HG02588 (cell line): ENCODE data around the gene STPG2.

Experiments used
- ATAC-seq: cut with Tn5 transposase; IDR thresholded peaks from one replicate; pipeline ENCODE4 v1.9.1; 2021; ENCODE audit warnings: mild to moderate bottlenecking, moderate library complexity; ENCODE audit not compliant: unreplicated experiment

The STPG2 gene

DNA sequence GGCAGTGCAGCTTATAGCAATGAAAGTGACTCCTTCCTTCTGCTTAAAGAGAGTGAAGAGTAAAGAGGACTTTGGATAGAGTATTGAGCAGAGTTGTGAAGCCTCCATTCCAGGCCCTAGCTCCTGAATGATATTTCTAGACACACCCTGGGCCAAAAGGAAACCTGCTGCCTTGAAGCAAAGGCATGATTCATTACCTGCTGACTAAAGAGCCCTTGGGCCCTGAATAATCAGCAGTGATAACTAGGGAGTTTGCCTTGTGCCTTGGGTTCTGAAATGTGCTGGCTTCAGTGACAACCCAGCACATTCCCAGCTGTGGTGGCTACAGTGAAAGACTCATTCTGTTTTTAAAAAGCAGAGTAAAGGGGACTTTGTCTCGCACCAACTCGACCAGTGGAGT is 49.2 kb downstream of the STPG2 start:
- no peak for ATAC-seq

DNA sequence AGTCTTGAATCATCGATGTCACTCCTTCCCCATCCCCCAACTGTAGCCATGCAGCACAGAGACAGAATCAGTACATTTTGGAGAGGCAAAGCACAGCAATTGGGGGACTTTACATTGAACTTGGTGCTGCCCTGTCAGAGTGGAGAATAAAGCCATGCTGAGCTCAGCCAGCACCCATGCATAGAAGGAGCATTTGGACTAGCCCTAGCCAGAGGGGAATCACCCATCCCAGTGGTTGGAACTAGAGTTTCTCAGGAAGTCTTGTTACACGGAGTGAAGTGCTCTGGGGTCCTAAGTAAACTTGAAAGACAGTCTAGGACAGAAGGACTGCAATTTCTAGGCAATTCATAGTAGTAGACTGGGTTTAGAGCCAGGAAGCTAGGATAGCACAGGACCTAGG is 49.6 kb downstream of the STPG2 start:
- no peak for ATAC-seq

DNA sequence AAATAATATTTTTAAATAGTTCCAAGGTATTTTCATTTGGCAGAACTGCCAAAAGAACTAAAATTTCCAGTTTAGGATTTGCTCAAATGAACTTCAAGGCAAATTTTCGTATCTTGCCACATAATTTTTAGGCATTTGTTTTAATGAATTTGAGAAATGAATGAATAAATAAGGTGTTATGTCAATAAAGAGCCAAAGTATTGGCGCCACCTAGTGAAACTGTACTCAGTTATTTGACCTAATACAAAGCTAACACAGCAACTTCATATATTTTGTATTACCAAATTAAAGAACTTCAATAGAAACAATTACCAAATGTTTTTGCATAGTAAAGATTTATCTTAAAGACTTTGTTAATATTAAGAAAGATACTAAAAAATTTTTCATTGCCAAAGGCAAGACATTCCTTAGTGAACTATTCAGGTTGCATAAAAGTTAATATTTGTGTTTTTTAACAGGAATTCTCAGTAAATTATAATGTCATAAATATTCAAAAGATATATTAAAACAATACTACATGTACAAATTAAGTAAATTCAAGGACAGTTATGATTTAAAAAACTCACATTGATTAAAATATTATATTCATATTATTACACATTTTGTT is 50.3 kb downstream of the STPG2 start:
- no peak for ATAC-seq

DNA sequence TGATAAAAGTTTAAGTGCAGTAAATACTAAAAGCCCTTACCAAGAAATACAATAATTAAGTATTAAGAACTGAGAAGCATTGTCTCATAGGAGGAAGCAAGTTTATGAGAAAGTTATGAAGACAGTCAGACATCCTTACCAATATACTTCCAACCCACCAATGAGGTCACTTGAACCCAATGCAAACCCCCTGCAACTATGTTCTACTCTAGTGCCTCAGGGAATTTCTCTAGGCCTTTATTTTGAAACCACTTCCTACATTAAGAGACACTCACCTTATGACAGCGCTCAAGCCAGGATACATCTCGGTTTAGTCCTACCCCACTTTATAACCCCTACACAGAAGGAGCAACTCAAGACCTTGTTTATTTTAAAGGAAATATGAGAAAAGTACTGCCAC is 61.3 kb downstream of the STPG2 start:
- no peak for ATAC-seq

DNA sequence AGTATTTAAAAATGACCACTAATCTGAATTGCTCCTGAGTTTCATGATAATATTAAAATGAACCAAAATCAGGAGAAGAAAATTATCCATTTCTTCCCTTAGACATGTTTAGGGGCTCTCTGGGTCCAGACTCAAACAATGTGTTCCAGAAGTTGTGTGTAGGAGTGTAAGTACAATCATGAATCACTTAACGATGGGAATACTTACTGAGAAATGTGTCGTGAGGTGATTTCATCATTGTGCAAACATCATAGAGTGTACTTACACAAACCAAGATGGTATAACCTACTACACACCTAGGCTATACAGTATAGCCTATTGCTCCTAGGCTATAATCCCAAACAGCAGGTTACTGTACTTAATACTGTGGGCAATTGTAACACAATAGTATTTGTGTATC is 74.8 kb downstream of the STPG2 start:
- no peak for ATAC-seq

DNA sequence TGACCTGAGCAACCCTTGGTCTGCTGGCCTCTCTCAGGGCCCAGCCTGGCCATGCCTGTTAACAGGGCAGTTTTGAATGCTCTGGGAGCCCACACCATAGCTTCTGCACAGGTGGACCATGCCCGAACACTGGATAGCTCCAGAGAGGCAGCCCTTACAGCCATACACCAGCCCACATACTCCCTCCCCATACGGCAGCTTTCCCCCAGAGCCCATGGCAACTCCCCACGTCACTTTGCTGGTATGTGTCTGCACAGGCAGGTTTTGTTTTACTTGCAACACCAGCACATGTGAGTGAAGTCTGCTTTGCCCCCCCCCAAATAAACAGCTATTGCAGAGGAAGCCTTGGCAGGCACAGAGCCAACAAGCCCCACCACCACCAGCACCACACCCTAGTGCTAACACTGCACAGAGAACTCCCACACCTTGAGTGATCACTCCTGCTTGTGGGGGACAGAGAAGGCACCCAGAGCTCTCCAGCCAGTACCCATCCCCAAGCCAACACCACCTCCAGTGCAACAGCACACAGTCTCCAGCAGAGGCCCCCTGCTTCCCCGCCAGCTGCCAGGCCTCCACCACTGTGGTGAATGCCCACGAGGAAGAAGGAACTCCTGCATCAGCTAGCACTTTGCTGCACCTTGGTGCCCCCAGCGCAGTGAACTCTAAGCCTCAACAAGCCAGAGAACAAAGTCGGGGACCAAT is 87.3 kb downstream of the STPG2 start:
- no peak for ATAC-seq

DNA sequence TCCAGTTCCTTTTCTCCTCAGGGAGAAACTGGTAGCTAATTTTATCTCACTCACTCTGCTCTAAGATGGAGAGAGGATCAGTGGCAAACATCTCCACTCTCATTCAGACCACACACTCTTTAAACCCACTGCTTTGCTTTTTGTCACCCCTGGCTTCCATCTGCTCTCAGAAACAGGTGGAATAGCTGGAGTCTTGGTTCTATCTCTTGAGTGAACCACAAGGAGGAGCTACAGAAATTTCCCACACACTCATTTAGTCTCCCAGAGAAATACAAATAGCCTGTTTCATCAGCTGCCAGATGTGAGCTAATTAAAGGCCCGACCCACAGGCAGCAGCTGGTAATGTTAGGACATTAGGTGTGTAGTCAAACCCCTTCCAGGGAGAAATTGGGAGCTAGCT is 96.6 kb downstream of the STPG2 start:
- no peak for ATAC-seq

DNA sequence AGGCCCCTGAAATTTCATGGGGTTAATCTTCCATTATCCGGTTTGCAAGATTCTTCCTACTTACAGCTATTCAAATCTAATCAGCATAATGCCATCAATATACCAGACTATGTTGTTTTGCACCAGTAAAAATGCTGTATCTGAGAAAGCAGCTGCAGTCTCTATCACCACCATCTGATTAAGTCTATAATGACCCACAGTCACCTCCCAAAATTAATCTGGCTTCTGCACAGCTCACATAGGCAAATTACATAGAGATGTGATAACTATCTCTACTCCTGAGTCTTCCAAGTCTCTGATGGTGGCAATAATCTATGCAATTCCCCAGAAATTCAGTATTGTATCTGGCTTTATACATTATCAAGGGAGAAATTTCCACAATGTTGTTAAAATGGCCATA is 113.2 kb downstream of the STPG2 start:
- ATAC-seq, result no peak

DNA sequence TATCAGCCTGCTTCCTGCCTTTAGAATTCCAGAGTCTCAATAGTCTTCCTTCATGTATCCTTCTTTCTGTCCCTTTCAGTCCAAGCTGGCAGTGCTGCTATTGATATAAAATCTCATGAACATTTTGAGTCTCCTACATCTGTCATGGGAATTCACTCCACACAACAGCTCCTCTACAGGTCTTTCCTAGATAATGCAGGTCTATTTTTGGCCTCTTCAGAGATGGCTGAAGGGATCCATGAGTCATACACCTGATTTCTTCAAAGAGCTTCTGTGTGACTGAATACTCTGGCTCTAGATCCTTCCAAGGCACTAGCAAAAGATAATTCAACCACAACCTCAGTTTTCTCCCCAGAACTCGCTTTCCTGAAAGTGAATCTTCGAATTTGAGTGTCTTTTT is 115.4 kb downstream of the STPG2 start:
- no peak for ATAC-seq

DNA sequence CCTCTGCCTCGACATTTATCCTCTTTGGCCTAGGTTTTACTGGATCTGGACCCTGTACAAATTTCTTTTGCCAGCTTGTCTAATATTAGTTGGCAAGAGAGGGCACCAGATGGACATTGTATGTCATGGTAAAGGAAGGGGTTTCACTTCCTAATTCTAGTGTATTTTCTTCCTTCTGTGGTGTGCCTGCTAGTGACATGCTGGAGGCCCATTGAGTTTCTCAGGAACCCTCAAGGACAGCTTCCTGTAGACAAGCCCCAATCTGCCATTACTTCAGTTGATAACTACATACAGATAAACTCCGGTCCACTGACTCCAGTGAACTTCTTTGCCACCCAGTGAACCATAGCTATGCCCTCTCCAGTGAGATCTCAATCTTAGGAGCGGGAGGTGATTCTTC is 116.9 kb downstream of the STPG2 start:
- no peak for ATAC-seq

DNA sequence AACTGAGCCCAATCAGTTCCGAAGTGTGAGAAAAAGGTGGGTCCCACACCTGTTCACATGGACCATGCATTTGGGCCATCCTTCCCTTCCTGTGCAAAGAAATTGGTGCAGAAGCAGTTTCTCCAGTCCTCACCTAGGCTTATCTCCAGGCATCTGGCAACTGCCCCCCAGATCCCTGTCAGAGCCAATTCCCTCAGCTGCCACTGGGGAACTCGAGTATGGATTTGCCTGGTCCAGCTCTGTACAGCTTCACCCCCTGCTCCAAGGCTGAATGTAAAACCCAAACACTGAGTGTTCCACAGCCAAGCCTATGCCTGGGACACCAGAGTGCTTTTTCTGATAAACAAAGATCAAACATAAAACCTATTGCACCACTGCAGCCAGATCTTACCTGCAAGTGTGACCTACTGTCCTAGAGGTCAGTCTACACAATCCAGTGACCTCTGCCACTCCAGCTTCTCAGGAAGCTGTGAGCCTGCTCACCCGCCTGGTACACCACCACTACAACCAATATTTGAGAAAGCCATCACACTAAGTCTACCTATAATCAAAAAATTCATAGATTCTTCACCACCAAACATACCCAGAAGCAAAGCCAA is 136.4 kb downstream of the STPG2 start:
- no peak for ATAC-seq

DNA sequence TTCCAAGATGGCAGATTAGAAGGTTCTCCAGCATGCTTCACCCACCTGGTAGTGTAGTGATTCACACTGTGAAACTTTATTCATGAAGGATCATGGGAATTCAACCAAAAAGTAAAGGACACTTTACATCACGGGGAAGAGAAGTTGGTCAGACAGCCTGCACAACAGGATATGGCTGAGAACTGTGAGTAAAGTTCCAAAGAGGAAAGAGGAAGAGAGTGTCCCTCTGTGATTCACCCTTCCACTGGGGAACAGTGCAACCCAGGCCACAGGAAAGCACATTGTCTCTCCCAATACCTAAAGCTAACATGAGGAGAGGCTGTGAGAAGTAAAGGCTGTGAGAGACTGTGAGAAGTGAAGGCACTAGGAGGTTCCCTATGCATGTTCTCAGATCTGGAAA is 137.2 kb downstream of the STPG2 start:
- ATAC-seq, result no peak

DNA sequence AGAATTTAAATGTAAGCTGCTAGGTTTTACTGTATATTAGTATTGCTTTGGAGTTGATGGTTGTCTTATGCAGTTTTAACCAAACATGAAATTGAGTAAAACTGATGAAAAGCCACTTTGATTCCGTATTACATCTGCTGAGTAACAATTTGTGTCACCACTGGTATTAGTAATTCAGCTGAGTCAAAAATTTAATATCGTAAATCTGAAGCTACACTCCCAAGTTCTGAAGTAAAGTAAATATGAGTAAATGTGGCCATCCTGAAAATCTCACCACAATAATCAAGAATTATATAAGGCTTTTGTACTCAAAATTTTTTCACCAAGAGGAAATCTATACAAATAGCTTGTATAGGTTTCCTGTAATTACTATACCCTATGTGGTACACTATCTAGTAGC is 142.3 kb downstream of the STPG2 start:
- no peak for ATAC-seq

DNA sequence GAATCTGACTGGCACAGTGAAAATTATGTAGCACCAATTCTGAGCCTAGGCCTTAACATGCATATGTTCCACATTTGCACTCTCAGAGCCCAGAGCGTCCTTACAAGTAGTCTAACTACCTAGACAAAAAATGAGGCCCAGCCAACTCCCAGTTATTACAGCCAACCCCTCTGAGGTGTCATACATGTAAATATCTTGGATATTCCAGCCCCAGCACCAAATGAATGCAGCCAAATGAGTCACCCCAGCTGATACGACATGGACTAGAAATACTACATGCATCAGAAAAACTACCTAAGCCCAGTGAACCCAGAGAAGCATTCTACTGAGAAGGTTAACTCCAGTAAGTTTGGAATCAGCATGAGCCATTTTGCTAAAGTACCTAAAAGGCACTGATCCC is 145.1 kb downstream of the STPG2 start:
- no peak for ATAC-seq

DNA sequence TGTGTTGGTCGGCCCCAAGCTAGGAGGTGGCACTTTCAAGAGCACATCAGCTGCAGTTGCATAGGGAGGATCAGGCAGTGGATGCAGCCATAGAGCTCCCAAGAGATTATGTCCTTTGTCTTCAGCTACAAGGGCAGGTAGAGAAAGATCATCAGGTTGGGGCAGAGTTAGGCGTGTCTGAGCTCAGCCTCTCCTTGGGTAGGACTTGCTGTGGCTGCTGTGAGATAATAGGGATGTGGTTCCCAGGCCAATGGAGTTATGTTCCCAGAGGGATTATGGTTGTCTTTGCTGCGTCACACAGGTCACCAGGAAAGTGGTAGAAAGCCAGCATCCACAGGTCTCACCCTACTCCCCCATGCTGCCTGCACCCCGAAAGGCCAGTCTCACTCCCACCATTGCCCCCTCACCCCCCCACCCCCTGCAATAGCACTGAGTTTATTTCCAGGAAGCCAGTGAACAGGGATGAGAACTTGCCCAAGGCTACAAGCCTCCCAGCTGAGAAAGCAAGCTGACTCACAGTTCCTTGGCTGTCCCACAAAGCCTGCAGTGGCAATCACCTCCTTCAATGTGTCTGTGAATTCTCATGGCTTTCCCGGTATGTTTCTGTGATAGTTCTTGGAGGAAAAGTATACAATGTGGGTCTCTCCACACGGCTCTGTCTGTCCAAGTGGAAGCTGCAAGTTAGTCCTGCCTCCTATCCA is 148.4 kb downstream of the STPG2 start:
- no peak for ATAC-seq

DNA sequence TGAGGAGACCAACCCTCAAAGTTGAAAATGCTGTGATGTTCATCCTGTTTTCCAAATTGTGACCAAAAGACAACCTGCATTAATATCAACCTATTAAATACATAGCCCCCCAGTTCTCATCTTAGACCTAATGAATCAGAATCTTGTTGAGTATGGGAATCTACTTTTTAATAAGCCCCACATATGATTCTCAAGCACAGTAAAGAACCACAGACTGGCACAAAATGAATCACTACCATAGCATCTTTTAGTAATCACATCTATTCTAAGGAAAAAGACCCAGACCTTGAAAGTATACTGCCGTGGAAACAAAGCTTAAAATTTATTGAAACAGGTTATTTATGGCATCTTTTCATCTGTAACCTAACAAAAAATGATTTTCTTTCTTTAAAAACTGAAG is 152.9 kb downstream of the STPG2 start:
- no peak for ATAC-seq

DNA sequence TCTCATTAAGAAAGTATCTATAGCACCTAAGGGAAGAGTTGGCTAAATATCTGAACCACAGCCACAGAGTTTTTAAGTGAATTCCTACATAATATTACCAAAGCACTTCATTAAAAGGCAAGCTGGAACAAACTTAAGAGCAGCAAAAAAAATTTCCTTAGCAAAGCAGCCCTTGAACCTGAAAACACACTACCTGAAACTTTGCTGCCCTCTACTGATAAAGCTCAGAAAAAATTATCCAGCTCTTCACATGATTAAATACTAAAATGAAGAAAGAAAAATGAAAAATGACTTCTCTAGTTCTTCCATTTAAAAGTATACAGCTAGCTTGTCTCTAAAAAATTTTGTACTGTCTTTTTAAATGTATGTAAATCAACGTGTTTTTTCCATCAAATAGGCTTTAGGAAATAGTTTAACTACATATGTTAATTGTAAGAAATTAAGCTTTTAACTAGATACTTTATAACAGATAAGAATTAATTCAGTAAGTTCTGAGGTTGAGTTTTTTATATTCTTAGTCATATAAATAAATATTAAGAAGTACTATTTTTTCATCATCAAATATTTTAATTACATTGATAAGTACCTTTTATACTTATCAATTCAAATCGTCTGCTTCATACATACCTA is 156.1 kb downstream of the STPG2 start:
- no peak for ATAC-seq

DNA sequence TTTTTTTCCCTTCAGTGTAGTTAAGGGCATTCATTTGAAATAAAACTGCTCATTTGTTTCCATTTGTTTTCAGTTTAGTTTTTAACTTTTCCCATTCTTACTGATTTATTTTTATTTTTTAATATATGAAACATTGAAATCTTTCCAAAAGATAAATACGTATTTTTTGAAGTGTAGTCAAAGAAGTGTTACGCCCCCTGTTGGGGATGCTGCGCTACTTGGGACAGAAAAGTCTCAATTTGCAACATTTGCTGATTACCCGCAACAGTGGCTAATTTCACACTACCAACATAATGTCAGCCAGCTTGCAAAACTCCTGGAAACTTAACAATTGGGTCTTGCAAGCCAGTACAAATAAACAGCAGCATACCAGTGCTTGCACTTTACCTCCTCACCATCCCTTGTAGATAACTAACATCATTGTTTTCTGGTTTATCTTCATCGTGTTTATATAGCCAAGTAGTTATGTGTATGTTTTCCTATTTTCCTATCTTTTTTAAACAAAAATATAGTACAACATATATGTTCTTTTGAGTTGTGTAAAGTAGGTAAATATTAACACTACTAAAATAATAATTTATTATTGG is 158.6 kb downstream of the STPG2 start:
- no peak for ATAC-seq

DNA sequence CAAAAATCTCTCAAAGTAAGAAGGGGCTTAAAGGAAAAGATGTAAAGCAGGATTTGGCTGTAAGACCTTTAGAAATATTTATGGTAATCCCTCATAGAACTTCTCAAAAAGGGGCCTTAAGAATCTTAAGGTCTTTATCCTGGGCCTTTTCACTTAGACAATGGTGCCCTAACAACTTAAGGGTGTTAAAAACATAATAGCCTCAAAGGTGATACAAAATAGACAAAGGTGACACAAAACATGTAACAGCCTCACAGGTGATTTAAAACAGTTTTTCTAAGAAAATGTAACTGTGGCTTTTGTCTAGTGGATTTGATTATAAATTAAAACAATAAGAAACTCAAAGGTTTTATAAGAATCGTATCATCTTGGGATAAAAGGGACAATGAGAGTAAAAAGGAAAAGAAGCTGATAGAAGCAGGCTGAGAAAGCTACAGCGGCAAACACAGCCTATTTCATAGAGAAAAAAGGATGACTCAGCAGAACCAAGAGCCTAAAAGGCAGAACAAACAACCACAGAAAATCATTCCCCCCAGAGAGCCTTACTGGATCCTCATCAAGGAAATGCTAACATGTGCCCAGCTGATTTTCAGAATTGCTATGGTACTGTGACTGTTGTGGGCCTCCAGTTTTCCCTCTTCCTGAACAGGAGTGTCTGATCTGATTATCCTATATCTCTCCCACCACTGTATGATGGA is 164.3 kb downstream of the STPG2 start:
- ATAC-seq, result no peak

DNA sequence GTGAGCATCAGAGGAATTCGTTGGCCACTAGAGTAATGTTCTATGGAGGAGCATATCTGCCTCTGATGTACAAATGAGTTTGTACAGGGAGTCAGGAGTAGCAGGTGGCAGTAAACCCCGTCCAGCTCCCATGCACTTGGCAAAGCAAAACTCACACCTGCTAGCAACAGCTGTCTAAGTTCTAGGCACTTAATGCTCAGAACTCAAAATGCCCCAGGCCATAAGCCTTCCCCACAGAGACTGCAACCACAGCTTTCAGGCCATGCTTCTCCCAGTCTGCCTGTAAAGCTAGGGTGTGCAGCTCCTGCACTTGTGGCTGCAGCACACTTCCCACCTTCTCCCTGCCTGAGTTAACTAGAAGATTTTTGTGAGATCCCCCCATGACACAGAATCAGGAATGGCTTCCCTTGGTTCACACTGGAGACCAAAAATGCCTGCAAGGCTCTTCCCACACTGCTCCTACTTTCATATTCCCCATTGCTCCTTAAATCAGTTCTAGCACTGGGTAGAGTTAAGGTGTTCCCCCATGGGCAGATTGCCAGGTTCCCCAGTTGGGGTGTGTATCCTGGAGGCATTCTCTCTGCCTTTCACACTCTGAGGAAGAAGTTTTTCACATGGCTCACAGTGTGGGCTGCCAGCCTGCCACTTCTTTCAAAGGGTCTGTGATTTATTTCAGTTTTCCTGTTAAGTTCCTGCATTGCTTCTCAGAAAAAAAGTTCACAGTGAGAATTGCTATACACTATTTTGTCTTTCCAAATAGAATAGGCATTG is 189.9 kb downstream of the STPG2 start:
- no peak for ATAC-seq
